Endothelial cell of umbilical vein (primary cell): Measurements from ENCODE around the gene KLHL26. TPM values are rescaled to one million over a fixed set of nuclear protein-coding genes. Genes with fewer than 3 reads are reported as not detected.
A peak's percentile ranks its signal among the peaks of the same experiment; 100 is the strongest.

Experiments
- BruUV-seq: library from RNA; stranded (reverse); fragments of 400-500 nt; replicated peaks from 2 replicates; lab custom pipeline; 2021; lab: Mats Ljungman, UMichigan
- CTCF ChIA-PET: fragments of 300-600, 350-600 bp; sonication (Branson Sonifier 250); formaldehyde crosslinking; loops from one replicate; lab custom pipeline; 2021; ENCODE audit warnings: antibody characterized with exemption, inconsistent platforms; lab: Charles Lee
- POLR2A ChIA-PET: fragments of 300-600, 350-600 bp; sonication (Branson Sonifier 250); formaldehyde crosslinking; loops from one replicate; lab custom pipeline; 2021; ENCODE audit warnings: antibody characterized with exemption, inconsistent platforms; lab: Charles Lee
- DNase-seq: peaks from one replicate; pipeline ENCODE4 v3.0.0-alpha.2; 2011; ENCODE audit warnings: low read depth, low spot score
- FAIRE-seq: peaks from 2 replicates; lab custom pipeline; 2011; peaks lifted over from hg19 to GRCh38; lab: Jason Lieb, UNC
- H2AFZ ChIP-seq: 2 replicates; pipeline ENCODE4 v1.6.0; 2012; ENCODE audit warnings: low read depth, low read length, control low read depth, inconsistent platforms
- H3K27ac ChIP-seq: 2 replicates; pipeline ENCODE4 v1.5.1; 2011; ENCODE audit warnings: low read depth, mild to moderate bottlenecking, control low read depth, low read length, moderate library complexity; ENCODE audit not compliant: insufficient read depth
- H3K27me3 ChIP-seq, 2 experiments: 2 replicates each; pipeline versions ENCODE4 v1.6.0 to v1.6.1; 2011; ENCODE audit warnings: low read length in 2 of 2, mixed read lengths in 1 of 2; ENCODE audit not compliant: control insufficient read depth in 2 of 2, insufficient read depth in 2 of 2
- H3K36me3 ChIP-seq, 2 experiments: 2 replicates in 1 of 2; 3 replicates in 1 of 2; pipeline ENCODE4 v1.5.1; 2011; ENCODE audit warnings: low read length in 2 of 2, mild to moderate bottlenecking in 1 of 2, moderate library complexity in 1 of 2; ENCODE audit not compliant: control insufficient read depth in 2 of 2, insufficient read depth in 2 of 2; ENCODE audit errors: extremely low read depth in 1 of 2
- H3K4me1 ChIP-seq: 3 replicates; pipeline ENCODE4 v1.5.1; 2011; ENCODE audit warnings: mild to moderate bottlenecking, low read length; ENCODE audit not compliant: control insufficient read depth, insufficient read depth; ENCODE audit errors: extremely low read depth
- H3K4me2 ChIP-seq: 2 replicates; pipeline ENCODE4 v1.6.1; 2011; ENCODE audit warnings: low read length, control low read depth, mixed read lengths; ENCODE audit not compliant: insufficient read depth
- H3K4me3 ChIP-seq, 3 experiments: fragments of 200-600 bp in 1 of 3; sonication (generic), shearing (Covaris generic) in 1 of 3; replicated peaks in 1 of 3; 2 replicates each; pipeline ENCODE4 v1.5.1; 2011 to 2016; ENCODE audit warnings: control low read depth in 3 of 3, low read length in 3 of 3, mild to moderate bottlenecking in 2 of 3, inconsistent platforms in 1 of 3, low read depth in 1 of 3, moderate library complexity in 1 of 3; ENCODE audit not compliant: insufficient read depth in 1 of 3
- H3K79me2 ChIP-seq: 2 replicates; pipeline ENCODE4 v1.6.0; 2012; ENCODE audit warnings: low read length, inconsistent platforms; ENCODE audit not compliant: control insufficient read depth, insufficient read depth
- H3K9ac ChIP-seq: replicated peaks from 2 replicates; pipeline ENCODE3; 2011; ENCODE audit warnings: low read length, control low read depth; ENCODE audit not compliant: insufficient read depth; ENCODE audit errors: extremely low read depth
- H3K9me1 ChIP-seq: replicated peaks from 3 replicates; pipeline ENCODE4 v1.6.0; 2011; ENCODE audit warnings: mild to moderate bottlenecking, low read length; ENCODE audit not compliant: control insufficient read depth, insufficient read depth; ENCODE audit errors: extremely low read depth
- H3K9me3 ChIP-seq: replicated peaks from 2 replicates; pipeline ENCODE4 v1.5.1; 2012; ENCODE audit warnings: low read length, inconsistent platforms; ENCODE audit not compliant: control insufficient read depth, insufficient read depth
- H4K20me1 ChIP-seq: replicated peaks from 2 replicates; pipeline ENCODE3; 2011; ENCODE audit warnings: mild to moderate bottlenecking, low read length; ENCODE audit not compliant: control insufficient read depth, insufficient read depth; ENCODE audit errors: extremely low read depth
- EZH2 ChIP-seq: IDR thresholded peaks from 2 replicates; pipeline ENCODE4 v1.6.1; 2012; ENCODE audit warnings: borderline replicate concordance, low read depth, mild to moderate bottlenecking, moderate library complexity, low read length, inconsistent platforms; ENCODE audit not compliant: severe bottlenecking
- FOS ChIP-seq: IDR thresholded peaks from 2 replicates; pipeline ENCODE4 v1.6.1; 2011; ENCODE audit warnings: mild to moderate bottlenecking, low read length, moderate library complexity, borderline replicate concordance; ENCODE audit not compliant: insufficient read depth
- GATA2 ChIP-seq: IDR thresholded peaks from 2 replicates; pipeline ENCODE4 v1.7.0; 2011; ENCODE audit warnings: low read depth, mild to moderate bottlenecking, moderate library complexity, mixed read lengths, low read length; ENCODE audit not compliant: insufficient read length, insufficient read depth
- JUN ChIP-seq: IDR thresholded peaks from 2 replicates; pipeline ENCODE4 v1.6.1; 2011; ENCODE audit warnings: borderline replicate concordance, low read depth; ENCODE audit not compliant: insufficient read length, insufficient read depth
- MAX ChIP-seq: IDR thresholded peaks from 2 replicates; pipeline ENCODE4 v1.6.1; 2011; ENCODE audit not compliant: insufficient read depth, insufficient read length
- POLR2AphosphoS5 ChIP-seq: IDR thresholded peaks from 2 replicates; pipeline ENCODE4 v1.6.1; 2012; ENCODE audit warnings: low read depth, mild to moderate bottlenecking, control low read depth, low read length, moderate library complexity; ENCODE audit not compliant: insufficient read depth
- dilution Hi-C: fragments of 300-500 bp; cut with MboI; formaldehyde crosslinking; loops from one replicate; pipeline ENCODE4 v1.15.0; 2019; ENCODE audit warnings: low sequenced_read_pairs; ENCODE audit not compliant: extremely low pct_ligation_motif_present
- intact Hi-C: fragments of 100-400 bp; cut with micrococcal nuclease; formaldehyde crosslinking; loops from one replicate; pipeline ENCODE4 v1.10.0; 2022
- polyA plus RNA-seq, 4 experiments: library from polyadenylated mRNA; depleted of rRNA in 3 of 4; stranded (reverse) in 3 of 4; unstranded in 1 of 4; fragments of >200 nt; gene quantifications; 2 replicates each; pipeline versions ENCODE4 v1.2.1 to v1.2.3, GENCODE V29; 2011 to 2012; ENCODE audit warnings: missing spikeins in 1 of 4
- total RNA-seq: library from RNA; stranded (reverse); gene quantifications from 2 replicates; pipeline ENCODE4 v1.2.3, GENCODE V29; 2021
- TF ChIP-seq, protein P1 (sequence below), 2 donors: IDR thresholded peaks; 1 replicate in 1 of 2; 2 replicates in 1 of 2; pipeline ENCODE4 v1.5.1; 2011; ENCODE audit warnings: low read length in 2 of 2, mild to moderate bottlenecking in 2 of 2, moderate library complexity in 2 of 2, control low read depth in 1 of 2, inconsistent platforms in 1 of 2, low read depth in 1 of 2; ENCODE audit not compliant: insufficient read depth in 1 of 2; ENCODE audit errors: extremely low read depth in 1 of 2

KLHL26 gene
- total and polyA plus RNA-seq, 2 donors (not counting 3 experiments of a cell fraction or from before 2014, with no cell fraction given), result 2.4 to 6.2 TPM

GRCh38 chr19:18649371-18650020, 12.7 kb downstream of the KLHL26 start:
- no TSS peak for BruUV-seq
- peak; percentile 83 for FAIRE-seq
- POLR2A ChIA-PET, result no interaction called here

More at GRCh38 chr19:18649371-18650020, 12.7 kb downstream of the KLHL26 start:
- Histone ChIP-seq H3K9me1 (no peaks in the 10 kb centered on the region), H3K36me3 (no peaks in the 10 kb centered on the region), H2AFZ (no peak overlapping the region), H3K9me3 (no peaks in the 10 kb centered on the region), H3K9ac (no peak overlapping the region), H4K20me1 (no peaks in the 10 kb centered on the region), H3K27me3 (no peaks in the 10 kb centered on the region), H3K4me3 (no peak overlapping the region), H3K79me2 (no peaks in the 10 kb centered on the region), H3K4me1 (peaks cover 30% of the 10 kb centered on the region), H3K27ac (peak overlapping the region; percentile 67), H3K4me2 (peak overlapping the region; percentile 14)
- intact Hi-C loops (loop anchor here (1.0 to 5.0 kb wide), 4 partner anchors 11 to 47 kb away; partner anchors contain the start of gene KLHL26), dilution Hi-C loops (no loop called here)
- TF ChIP-seq POLR2AphosphoS5, result no peak
- TF ChIP-seq JUN, result no peak
- no peak for TF ChIP-seq FOS
- no peak for TF ChIP-seq EZH2
- TF ChIP-seq MAX, result no peak
- TF ChIP-seq GATA2, result no peak
- TF ChIP-seq, protein P1, sequence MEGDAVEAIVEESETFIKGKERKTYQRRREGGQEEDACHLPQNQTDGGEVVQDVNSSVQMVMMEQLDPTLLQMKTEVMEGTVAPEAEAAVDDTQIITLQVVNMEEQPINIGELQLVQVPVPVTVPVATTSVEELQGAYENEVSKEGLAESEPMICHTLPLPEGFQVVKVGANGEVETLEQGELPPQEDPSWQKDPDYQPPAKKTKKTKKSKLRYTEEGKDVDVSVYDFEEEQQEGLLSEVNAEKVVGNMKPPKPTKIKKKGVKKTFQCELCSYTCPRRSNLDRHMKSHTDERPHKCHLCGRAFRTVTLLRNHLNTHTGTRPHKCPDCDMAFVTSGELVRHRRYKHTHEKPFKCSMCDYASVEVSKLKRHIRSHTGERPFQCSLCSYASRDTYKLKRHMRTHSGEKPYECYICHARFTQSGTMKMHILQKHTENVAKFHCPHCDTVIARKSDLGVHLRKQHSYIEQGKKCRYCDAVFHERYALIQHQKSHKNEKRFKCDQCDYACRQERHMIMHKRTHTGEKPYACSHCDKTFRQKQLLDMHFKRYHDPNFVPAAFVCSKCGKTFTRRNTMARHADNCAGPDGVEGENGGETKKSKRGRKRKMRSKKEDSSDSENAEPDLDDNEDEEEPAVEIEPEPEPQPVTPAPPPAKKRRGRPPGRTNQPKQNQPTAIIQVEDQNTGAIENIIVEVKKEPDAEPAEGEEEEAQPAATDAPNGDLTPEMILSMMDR (IDR thresholded peaks at IDR 0.05; ENCODE audit: extremely low read depth in 1 of 2, insufficient read depth in 1 of 2, low read depth in 1 of 2, low read length in 2 of 2), result no peak
- CTCF ChIA-PET, result interaction anchor here (0.9 to 2.2 kb wide), 6 partner anchors 9 to 197 kb away, joined by 3 to 8 read pairs (median 6); partner anchors contain the start of gene UPF1
- peak; percentile 68 for DNase-seq
